NCI-H2227 (cell line): ENCODE measurements around the gene STX18.
"Not testable (repeated sequence)": the region's sequence is repeated elsewhere in the genome, so short reads cannot be mapped to it uniquely, and the experiment has no call there.

Experiments used
- DNase-seq: peaks from one replicate; lab custom pipeline; 2025; ENCODE audit not compliant: unreplicated experiment; lab: John Stamatoyannopoulos, UW

Gene STX18

DNA sequence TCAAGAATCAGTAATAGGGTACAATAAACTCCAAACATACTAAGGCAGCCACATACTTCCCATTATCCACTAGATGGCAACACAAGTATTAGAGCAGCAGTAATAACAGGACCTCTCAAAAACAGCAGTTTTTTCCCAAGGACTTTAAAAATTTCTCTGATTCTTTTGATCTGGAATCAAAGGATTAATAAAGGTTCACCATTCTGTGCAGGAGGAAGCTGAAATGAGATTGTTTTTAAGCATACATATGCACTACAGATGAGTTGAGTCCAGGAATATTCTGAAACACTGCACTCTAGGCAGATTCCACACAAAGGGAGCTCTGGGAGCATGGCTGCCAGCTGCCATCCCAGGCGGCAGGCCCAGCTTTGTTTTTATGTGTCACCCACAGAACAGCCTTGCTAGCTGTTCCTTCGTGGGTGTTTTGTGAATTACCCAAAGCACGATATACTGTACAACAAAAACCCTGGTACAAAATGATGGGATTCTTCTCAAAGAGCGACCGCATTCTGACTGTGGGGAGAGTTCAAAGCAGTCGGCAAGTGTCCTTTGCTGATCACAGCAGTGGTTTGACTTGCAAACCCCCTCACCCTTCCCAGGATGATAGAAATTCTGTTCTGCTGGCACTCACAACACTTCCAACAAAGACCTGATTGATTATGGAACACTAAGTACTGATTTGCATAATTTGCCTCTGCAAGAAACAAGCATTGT, 61.0 kb downstream of the STX18 start:
- DNase-seq: no peak

DNA sequence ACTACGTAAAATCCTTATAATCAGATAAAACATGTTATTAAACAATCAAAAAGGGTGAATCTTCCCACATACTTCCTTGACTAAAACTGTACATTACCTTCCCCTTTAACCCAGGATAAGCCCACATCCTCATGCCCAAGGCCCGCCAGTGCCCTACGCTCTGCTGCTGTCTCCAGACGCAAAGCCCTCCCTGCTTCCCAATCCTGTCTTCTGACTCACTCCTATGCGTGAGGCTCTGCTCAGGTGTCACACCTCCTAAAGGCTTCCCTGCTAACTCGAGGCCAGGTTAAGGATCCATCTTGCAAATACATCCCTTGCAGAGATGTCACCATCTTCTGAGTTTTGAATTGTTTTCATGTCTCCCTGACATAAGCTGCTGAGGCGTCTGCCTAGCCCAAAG, 61.6 kb downstream of the STX18 start:
- DNase-seq: no peak

- no peak for DNase-seq
Measured at GRCh38 chr4:4479366-4479765, 62.5 kb downstream of the STX18 start.

DNA sequence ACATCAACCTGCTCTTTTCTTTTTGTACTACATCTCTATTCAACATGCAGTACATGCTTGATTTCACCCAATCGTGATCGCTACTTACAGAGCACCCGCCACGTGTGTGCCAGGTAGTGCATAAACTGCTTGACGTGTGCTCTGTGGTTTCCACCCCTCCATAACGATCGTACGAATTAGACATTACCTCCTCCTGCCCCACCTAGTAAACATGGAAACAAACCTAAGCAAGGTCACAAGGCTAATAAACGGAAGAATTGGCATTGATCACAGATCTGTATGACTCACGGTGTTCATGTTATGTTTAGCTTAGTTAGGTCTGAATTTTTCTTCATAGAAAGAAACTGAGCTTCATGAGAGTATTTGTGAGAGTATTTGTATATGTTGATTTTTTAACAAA, 64.1 kb downstream of the STX18 start:
- DNase-seq: no peak

- no peak for DNase-seq
Measured at GRCh38 chr4:4477391-4477790, 64.5 kb downstream of the STX18 start.

GRCh38 chr4:4474476-4474875, 67.4 kb downstream of the STX18 start:
- no peak for DNase-seq

DNA sequence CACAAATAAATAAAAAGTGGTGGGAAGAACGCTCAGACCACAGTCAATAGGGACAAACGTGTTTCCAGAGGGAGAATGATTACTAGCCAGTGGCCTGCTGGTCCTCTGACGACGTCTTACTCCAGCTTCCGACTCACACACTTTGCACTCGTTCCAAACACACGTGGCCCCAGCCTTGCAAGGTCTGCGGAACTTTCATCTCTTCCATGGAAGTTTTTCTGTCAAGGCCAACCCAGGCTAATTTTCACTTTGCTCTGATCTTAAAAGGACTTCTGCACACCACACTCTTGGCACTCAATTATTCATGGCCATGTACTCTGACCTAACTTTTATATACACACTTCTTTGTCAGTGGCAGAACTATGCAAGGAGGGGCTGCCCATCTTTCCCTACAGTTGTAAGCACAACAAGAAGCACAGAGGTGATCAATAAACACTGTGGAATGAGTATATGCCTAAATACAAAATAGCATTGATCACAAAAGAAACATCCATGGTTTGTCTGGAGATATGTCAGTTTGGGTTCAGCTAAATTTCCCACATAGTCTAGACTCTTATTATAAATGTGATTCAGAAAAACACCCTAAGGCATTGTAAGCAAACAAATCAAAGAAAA, 69.4 kb downstream of the STX18 start:
- DNase-seq: no peak

DNA sequence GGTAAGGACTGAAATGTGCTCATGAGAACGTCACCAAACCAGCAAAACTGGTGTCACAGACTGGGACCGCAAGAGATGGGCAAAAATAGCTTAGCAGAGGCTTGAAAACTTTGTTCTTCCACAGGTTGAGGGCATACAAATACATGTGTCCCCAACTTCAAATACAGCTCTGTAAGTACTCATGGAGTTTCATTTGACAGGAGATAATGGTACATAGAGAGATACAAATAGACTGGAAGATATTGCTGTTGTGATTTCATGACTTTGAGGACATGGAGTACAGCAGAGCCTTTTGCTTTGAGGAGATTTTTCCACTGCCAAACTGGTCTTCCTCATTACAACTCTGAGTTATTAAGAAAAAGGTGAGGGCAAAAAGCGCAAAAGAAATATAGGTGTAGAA, 70.7 kb downstream of the STX18 start:
- no peak for DNase-seq

DNA sequence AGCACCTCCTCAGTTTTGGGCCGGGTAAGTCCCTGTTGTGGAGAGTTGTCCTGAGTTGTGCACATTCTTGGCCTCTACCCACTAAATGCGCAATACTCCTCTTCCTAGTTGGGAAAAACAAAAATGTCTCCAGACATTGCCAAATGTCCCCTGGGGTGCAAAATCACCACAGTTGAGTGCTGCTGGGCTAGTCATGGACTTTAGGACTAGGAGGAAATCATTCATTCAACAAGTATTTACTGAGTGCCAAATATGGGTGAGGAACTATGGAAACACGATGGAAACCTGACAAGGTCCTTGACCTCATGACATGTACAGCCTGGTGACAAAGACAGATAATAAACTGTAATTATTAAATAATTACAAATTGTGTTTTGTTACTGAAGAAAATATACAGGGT, 71.6 kb downstream of the STX18 start:
- DNase-seq: no peak

GRCh38 chr4:4465238-4465637, 76.6 kb downstream of the STX18 start:
- DNase-seq: not testable (repeated sequence)

GRCh38 chr4:4462970-4463369, 78.9 kb downstream of the STX18 start:
- no peak for DNase-seq

DNA sequence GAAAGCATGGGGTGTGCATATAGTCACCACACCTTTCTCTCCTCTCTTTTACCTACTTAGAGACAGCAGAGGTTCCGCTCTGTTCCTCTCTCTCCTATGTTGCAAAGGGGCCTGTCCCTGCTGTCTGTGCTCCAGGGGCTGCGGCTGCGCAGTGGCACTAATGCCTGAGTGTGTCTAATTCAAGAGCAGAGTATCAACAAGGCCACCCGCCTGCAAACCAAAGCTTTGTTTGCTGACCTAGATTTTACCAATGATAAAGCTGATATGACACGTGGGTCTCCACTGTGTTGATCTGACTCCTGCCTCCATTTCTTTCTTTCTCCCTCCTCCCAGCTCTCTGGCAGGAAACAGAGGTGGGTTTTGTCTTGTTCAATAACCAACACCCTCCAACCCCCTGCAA, 80.0 kb downstream of the STX18 start:
- no peak for DNase-seq

GRCh38 chr4:4461178-4461577, 80.7 kb downstream of the STX18 start:
- DNase-seq: no peak

- DNase-seq: no peak
Measured at GRCh38 chr4:4460759-4461158, 81.1 kb downstream of the STX18 start.

GRCh38 chr4:4459181-4459580, 82.7 kb downstream of the STX18 start:
- DNase-seq: no peak

GRCh38 chr4:4457803-4458553, 83.9 kb downstream of the STX18 start:
- no peak for DNase-seq

DNA sequence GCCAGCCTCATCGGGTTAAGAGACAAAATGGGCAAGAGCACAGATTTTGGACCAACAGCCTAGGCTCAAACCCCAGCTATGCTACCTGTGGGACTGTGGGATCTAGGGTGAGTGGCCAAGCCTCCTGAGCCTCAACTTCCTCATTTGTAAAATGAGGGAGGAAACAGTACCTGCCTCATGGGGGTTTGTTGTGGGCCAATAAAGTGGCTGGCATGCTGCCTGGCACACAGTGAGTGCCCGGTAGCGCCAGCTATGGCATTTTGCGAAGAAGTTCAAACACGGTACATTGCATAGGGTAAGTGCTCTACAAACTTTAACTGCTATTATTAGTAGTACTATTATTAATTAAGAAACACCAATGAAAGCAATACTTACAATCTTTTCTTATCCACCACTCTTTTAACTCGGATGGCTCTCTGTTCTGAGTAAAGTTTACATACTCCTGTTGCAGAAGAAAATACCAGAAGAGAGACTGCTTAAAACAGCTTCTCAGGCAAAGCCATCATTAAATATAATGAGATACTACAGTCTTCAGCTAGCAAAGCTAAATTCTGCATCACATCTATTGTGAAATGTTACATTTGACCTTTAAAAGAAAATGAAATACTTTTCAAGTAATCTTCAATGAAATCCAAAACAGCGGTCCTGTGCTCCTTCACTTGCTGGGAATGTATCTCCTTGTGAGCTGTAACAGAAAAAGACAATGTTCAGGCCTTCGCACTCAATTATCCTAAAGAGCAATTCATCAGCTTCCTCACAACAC, 84.9 kb downstream of the STX18 start:
- peak; percentile 9 for DNase-seq

DNA sequence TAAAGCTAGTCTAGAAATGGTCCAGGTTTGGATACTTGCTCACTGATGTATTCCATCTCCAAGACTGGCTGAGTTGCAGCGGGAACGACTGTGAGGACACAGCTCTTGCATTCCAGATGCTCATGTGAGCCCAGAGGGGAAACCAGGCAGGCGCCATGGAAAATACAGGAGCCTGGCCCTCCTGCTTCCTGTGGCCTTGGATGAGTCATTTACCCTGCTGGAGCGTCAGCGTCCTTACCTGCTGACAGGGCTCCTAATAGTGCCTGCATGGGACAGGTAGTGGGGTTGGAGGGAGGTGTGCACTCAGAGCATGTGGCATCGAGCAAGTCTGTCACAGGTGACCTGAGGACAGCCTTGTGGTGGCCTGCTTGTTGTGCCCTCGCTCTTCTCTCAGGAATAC, 85.5 kb downstream of the STX18 start:
- no peak for DNase-seq

DNA sequence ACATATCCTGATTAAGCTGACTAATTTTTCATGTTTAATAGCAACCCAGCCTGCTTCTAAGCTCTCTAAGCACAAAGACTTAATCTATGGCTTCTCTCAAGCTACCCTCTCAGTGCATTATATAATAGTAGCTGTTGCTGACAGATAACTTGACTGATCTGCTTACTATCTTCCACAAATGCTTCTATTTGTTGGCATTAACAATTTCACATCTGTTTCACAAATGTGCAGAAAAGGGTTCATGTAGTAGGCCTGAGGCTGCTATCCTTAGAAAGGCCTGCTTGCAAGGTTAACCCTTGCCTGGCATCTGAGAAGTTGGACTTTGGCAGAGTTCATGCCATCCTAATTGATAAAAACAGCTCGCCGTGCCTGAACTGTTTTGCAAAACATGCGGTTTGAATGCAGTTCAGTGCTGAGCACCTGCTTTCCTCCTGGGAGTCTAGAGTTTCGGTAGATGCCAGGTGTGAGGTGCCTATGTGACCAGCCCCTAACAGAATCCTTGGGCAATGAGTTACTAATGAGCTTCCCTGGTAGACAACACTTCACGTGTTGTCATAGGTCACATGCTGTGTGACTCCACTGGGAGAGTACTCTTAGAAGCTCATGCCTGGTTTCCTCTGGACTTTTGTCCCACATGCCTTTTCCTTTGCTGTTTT, 86.5 kb downstream of the STX18 start:
- DNase-seq: no peak

GRCh38 chr4:4446434-4446833, 95.4 kb downstream of the STX18 start:
- DNase-seq: no peak

DNA sequence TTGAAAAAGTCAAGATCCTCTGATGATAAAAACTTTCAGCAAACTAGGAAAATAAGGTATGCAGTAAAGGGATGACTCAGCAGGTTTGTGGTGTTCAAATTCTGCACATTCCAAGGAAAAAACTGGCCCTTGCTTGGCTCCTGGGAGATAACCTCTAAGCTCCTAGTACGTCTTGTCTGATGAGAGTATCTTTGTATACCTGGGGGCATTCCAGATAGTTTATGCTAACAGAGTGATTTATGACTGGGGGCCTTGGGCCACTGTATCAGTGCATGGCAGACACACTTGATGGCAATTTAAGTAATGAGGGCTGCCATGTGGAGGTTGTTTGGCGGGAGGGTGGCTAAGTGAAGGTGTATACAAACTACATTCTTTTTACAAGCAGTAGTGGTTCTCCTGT, 98.0 kb downstream of the STX18 start:
- no peak for DNase-seq
